ENCODE data around the gene RPS6KA4. TPM values are rescaled to one million over a fixed set of nuclear protein-coding genes. Genes with fewer than 3 reads are reported as not detected.
"Not testable (repeated sequence)": the region's sequence is repeated elsewhere in the genome, so short reads cannot be mapped to it uniquely, and the experiment has no call there.

The RPS6KA4 gene
- total and polyA plus RNA-seq, 10 donors: 18.8 to 47.5 (median 37.7) TPM

GRCh38 chr11:64314805-64315561 lies 44.0 kb upstream of the RPS6KA4 start:
- no peaks in the 10 kb centered on the region for H3K27me3 ChIP-seq (replicated peaks in 1 of 7)
- DNase-seq: no peak
- intact Hi-C loops (cut with DNase I; ENCODE audit: low total_unique reads): no loop called here
- TF ChIP-seq POLR2AphosphoS5 (IDR thresholded peaks at IDR 0.05): peak in 1 of 3 donors; percentile 37
- no peak for TF ChIP-seq CTCF (IDR thresholded peaks at IDR 0.05 in 8 of 11, conservative IDR thresholded peaks at IDR 0.05 in 3 of 11)
- no peak for TF ChIP-seq POLR2A (IDR thresholded peaks at IDR 0.05)
- H3K4me3 ChIP-seq: no peak overlapping the region
- no peaks in the 10 kb centered on the region for H3K9me3 ChIP-seq
- WGBS, 5 donors: 90 to 95% (median 93%) methylated on average over 14 to 24 of the region's 24 CpGs
- peak overlapping the region in 3 of 8 donors; percentile 65 to 95 (median 81) for H3K27ac ChIP-seq
- peaks cover 0 to 68% (median 26%) of the 10 kb centered on the region in 6 donors for H3K36me3 ChIP-seq
- peaks cover 4 to 66% (median 35%) of the 10 kb centered on the region in 6 donors for H3K4me1 ChIP-seq

- Histone ChIP-seq H3K4me1 (peaks cover 4 to 70% (median 39%) of the 10 kb centered on the region in 6 donors), H3K4me3 (peak overlapping the region in 6 of 8 donors; percentile 69 to 79 (median 74)), H3K27ac (peak overlapping the region in 6 of 8 donors; percentile 95 to 100 (median 99)), H3K36me3 (peaks cover 0 to 69% (median 32%) of the 10 kb centered on the region in 6 donors)
- DNase-seq; H3K27me3 ChIP-seq (replicated peaks in 1 of 7); intact Hi-C loops (cut with DNase I; ENCODE audit: low total_unique reads); H3K9me3 ChIP-seq: not testable (repeated sequence)
- TF ChIP-seq POLR2AphosphoS5 (IDR thresholded peaks at IDR 0.05): peak in 1 of 3 donors; percentile 49
- WGBS, 5 donors: 76 to 89% (median 84%) methylated on average over 23 to 25 of the region's 25 CpGs
These were observed 43.1 kb upstream of the RPS6KA4 start for GRCh38 chr11:64315667-64316526.

DNA sequence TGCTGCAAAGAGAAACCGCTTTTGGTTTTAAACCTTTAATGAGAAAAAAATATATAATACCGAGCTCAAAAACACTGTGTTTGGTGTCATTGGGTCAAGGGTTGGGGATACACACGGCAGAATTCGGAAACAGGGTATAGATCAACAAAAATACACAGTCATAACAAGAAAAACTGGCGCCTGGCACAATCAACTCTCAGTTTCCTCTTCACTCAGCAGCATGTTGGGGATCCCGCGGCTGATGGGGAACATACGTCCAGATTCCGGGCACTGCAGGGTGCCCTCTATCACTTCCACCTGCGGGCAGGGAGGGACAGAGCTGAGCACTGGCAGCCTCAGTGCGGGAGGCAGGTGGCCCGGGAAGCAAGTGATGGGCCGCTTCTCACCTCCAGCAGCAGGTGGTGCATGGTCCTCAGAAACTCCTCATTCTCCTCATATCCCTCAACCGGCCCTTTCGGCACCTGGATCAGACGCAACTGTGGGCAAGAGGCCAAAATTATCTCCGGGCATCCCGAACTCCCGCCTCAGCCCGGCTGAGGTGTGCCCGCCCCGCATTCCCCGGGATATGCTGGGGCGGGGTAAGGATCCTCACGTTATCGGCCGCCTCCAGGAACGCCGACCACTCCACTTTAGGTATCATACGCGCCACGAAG lies 42.2 kb upstream of the RPS6KA4 start:
- 5 to 22% (median 6%) methylated on average over 11 to 32 of the region's 32 CpGs for WGBS, 5 donors
- TF ChIP-seq POLR2A (IDR thresholded peaks at IDR 0.05) (no peak), CTCF (IDR thresholded peaks at IDR 0.05 in 8 of 11, conservative IDR thresholded peaks at IDR 0.05 in 3 of 11) (peak in 3 of 11 experiments; percentile 13 to 32 (median 27)), POLR2AphosphoS5 (IDR thresholded peaks at IDR 0.05) (no peak)
- intact Hi-C loops (cut with DNase I; ENCODE audit: low total_unique reads): no loop called here
- H3K27me3 ChIP-seq (replicated peaks in 1 of 7): no peaks in the 10 kb centered on the region
- DNase-seq: no peak
- peak overlapping the region; percentile 52 to 79 (median 74) for H3K4me3 ChIP-seq
- H3K27ac ChIP-seq: peak overlapping the region; percentile 93 to 100 (median 99)
- no peaks in the 10 kb centered on the region for H3K9me3 ChIP-seq
- H3K36me3 ChIP-seq: peaks cover 0 to 69% (median 35%) of the 10 kb centered on the region in 6 donors
- H3K4me1 ChIP-seq: peaks cover 4 to 71% (median 39%) of the 10 kb centered on the region in 6 donors

DNA sequence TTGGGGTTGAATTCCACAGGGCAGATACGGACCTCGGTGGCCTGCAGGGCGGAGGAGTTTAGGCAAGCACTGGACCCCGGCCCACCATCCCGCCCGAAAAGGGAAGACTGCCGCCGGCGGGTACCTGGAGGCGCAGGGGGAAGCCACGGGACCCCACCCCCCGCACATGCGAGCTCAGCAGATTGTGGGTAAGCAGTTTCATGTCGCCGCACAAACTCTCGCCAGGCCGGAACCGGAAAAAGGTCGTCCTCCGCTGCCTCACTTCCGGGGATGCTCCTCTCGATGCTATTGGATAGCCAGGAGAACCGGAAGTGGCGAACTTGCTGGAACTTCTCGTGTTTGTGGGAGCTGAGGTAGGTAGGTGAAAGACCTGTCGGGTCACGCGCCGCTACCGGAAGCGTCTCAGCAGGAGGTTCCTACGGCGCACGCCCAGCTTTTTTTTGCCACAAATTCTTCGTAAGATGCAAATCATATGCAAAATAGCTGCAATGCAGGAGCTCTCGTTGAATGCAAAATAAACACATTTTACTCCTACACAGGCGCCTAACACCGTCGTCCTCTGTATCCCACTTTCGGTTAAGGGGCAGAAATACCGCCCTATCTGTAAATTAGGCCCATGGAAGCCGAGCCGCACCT lies 41.5 kb upstream of the RPS6KA4 start, which contains the start of gene TRMT112:
Gene TRMT112 (minus strand): TSS at position 235 of the 636 bp plus-strand sequence. CDS start 33 bp downstream, at position 202.
- TF ChIP-seq CTCF (IDR thresholded peaks at IDR 0.05 in 8 of 11, conservative IDR thresholded peaks at IDR 0.05 in 3 of 11) (no peak), POLR2AphosphoS5 (IDR thresholded peaks at IDR 0.05) (peak; percentile 94 to 98 (median 95)), POLR2A (IDR thresholded peaks at IDR 0.05) (peak in 2 of 3 donors; percentile 14 to 45)
- Histone ChIP-seq H3K36me3 (peaks cover 0 to 71% (median 39%) of the 10 kb centered on the region in 6 donors), H3K27ac (peak within 1 kb of the TSS; percentile 93 to 100 (median 99)), H3K27me3 (replicated peaks in 1 of 7) (no peaks in the 10 kb centered on the region), H3K4me3 (peak within 1 kb of the TSS; percentile 52 to 79 (median 74)), H3K9me3 (no peaks in the 10 kb centered on the region), H3K4me1 (peaks cover 4 to 69% (median 39%) of the 10 kb centered on the region in 6 donors)
- intact Hi-C loops (cut with DNase I; ENCODE audit: low total_unique reads): no loop called here
- 0% methylated on average over 38 to 43 of the region's 43 CpGs for whole genome bisulfite sequencing, 5 donors
- peak; percentile 96 for DNase-seq
